ENCODE measurements around the gene STARD10.

STARD10 gene

DNA sequence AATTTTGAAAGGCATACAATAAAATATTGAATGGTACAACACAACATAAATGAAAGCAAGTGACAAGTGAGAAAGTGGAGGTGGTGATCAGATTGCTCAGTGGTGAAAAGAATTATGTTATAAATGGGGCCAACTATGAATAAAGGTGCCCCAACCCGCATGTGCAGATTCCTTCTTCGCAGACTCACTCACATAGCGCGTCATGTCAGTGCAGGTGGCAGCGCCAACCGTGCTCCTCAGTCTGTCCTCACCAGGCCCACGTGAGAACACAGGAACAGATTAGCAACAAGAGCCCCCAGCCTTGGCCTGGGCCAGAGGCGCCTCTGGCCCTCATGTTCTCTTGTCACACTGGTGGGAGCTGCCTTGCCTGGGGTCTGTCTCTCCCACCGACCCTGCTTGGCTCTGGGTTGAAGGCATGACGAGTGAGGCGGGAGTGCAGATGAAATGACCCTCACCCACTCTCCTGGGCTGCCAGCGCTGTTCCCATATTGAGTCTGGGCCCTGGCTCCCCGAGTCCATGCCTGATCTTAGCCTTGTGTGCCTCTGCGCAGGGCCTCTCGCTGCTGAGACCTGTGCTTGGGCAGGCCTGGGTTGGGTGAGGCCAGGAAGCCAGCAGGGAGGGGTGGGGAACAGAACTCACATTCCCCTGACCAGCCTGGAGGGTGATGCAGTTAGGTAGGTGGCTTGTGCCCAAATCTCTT lies 26.7 kb upstream of the STARD10 start:
- TF ChIP-seq, protein P1, sequence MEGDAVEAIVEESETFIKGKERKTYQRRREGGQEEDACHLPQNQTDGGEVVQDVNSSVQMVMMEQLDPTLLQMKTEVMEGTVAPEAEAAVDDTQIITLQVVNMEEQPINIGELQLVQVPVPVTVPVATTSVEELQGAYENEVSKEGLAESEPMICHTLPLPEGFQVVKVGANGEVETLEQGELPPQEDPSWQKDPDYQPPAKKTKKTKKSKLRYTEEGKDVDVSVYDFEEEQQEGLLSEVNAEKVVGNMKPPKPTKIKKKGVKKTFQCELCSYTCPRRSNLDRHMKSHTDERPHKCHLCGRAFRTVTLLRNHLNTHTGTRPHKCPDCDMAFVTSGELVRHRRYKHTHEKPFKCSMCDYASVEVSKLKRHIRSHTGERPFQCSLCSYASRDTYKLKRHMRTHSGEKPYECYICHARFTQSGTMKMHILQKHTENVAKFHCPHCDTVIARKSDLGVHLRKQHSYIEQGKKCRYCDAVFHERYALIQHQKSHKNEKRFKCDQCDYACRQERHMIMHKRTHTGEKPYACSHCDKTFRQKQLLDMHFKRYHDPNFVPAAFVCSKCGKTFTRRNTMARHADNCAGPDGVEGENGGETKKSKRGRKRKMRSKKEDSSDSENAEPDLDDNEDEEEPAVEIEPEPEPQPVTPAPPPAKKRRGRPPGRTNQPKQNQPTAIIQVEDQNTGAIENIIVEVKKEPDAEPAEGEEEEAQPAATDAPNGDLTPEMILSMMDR (IDR thresholded peaks at IDR 0.05), result no peak
- Histone ChIP-seq H3K27ac (no peak overlapping the region), H3K4me3 (no peak overlapping the region)
- no peak for DNase-seq (ENCODE audit: low spot score)

DNA sequence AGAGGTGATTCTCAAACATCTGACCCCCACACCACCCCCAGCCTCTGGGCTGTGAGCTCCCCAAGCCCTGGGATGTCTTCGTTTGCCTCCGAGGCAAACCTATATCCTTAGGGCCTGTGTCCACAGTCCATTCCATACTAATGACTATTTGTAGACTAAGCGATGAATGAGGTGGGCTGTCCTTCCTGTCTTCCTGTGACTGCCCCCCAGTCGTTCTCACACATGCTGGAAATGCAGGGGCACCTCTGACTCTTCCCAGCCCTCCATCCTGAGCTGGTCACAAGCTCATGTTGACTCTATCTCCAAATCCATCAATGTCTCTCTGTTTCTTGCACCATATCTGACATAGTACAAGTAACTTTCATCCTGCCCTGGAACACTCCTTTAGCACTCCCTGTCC lies 25.1 kb upstream of the STARD10 start:
- no peak overlapping the region for H3K4me3 ChIP-seq
- TF ChIP-seq, protein P1 (IDR thresholded peaks at IDR 0.05), result no peak
- H3K27ac ChIP-seq, result no peak overlapping the region
- DNase-seq (ENCODE audit: low spot score), result no peak

DNA sequence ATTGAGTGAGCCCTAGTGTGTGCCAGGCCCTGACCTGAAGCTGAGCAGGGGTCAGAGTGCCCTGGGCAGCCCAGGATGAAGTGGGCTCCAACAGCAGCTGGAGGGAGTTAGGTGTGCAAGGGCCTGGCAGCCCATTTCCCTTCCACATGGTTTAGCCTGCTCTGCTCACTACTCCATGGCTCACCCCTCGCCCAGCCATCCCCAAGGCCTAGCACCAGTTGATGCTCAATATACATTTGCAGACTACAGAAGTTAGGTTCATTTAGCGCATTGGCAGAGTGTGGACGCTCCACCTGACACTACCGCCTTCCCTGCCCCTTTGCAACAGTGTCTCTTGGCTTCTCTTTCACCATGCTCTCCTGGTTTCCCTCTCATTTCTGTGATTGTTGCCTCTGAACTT lies 24.1 kb upstream of the STARD10 start:
- Histone ChIP-seq H3K4me3 (no peak overlapping the region), H3K27ac (no peak overlapping the region)
- no peak for DNase-seq (ENCODE audit: low spot score)
- TF ChIP-seq, protein P1 (IDR thresholded peaks at IDR 0.05), result no peak

DNA sequence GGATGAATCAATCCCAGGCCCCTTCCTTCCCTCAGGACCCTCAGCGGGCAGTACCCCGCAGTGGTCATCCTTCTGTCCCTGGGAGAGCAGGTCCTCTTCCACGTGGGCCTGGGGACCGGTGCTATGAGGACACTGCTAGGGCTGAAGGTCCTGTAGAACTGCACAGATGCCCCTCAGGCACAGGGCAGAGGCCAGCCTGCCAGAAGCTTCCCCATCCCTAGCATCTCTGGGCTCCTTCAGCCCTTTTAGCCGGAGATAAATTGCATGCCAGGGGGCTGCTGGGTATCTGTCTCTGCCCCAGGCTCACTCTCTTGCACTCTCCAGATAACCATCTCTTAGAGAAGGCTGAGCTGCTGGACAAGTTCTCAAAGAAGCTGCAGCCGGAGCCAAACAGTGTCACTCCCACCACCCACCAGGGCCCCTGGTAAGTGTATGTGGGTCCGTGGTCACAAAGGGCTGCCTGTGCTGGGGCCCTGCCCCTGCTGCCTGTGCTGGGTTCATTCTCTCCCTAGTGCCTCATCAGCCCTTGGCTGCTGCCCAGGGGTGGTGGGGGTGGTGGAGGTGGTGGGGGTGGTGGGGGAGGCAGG lies 22.6 kb upstream of the STARD10 start:
- DNase-seq (ENCODE audit: low spot score), result no peak
- no peak overlapping the region for H3K27ac ChIP-seq
- TF ChIP-seq, protein P1 (IDR thresholded peaks at IDR 0.05), result no peak
- H3K4me3 ChIP-seq, result no peak overlapping the region

DNA sequence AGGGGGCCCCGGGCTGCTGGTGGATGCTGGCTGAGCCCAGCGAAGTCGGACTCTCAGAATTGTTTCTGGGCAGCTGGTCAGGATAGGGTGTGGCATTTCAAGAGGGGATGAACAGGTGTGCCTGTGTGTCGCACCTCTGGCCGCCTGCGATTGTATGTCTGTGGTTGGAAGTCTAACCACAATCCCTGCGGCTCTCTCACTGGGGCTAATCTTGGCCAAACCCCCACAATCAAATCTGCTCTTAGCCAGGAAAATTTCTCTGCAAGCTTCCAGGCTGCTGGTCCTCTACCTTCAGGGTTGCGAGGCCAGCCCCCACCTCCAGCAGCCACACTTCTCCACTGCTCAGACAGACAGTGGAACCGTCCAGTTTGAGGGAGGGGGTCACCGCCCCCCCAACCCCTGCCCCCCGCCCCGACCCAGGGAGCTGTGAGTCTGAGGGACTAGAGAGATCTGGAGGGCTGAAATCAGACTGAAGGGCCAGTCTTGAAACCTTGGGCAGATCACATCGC lies 21.3 kb upstream of the STARD10 start:
- TF ChIP-seq, protein P1 (IDR thresholded peaks at IDR 0.05), result no peak
- peak overlapping the region; percentile 89 to 90 for H3K27ac ChIP-seq
- no peak for DNase-seq (ENCODE audit: low spot score)
- peak overlapping the region; percentile 82 for H3K4me3 ChIP-seq

DNA sequence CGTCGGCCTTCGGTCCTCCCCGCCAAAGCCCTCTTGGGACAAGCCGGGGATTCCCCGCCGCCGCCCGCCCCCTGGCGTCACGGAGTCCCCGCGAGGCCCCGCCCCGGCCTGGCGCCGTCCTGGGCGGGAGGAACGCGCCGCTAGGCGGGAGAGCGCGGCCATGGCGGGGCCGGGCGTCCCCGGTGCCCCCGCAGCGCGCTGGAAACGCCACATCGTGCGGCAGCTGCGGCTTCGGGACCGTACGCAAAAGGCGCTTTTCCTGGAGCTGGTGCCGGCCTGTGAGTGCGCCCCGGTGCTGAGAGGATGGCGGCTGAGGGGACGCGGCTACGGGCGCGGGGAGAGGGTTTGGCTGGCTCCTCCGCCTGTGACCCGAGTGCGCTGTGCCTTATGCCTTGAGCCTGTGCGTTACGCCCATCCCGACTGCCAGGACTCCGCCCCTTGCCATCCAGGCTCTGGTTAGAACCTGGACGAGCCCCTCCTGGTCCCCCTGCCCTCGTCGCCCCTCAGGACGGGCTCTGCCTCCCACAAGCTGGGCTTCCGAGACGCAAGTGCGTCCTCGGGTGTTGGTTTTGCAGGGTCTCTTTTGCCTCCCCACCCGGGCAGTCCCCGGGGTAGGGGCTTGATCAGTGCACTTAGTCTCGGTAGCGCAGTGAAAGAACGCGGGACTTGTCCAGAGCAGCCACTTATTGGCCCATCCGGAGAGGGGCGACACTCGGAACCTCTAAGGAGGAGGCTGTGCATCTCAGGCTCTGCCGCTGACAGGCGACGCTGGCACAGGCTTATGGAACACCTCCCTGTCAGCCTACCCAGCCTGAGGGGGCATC lies 20.7 kb upstream of the STARD10 start, which contains the start of gene ATG16L2:
Gene ATG16L2, plus strand, starts transcription at position 126 of the 824 bp plus-strand sequence. Its CDS starts 35 bp downstream, at position 161.
- Histone ChIP-seq H3K4me3 (peak within 1 kb of the TSS; percentile 82), H3K27ac (peak within 1 kb of the TSS; percentile 89 to 90)
- TF ChIP-seq, protein P1 (IDR thresholded peaks at IDR 0.05), result no peak
- peak; percentile 85 for DNase-seq (ENCODE audit: low spot score)
